Nephron (organoid): Measurements from ENCODE around the gene TAAR8.

ENCODE experiments used
- H3K27ac Mint-ChIP-seq, 3 experiments: 2 replicates each; pipeline ENCODE4 v1.8.0; 2020; ENCODE audit warnings: mixed read lengths in 3 of 3, mild to moderate bottlenecking in 2 of 3, moderate library complexity in 1 of 3
- H3K27me3 Mint-ChIP-seq: 2 replicates; pipeline ENCODE4 v1.8.0; 2021; ENCODE audit warnings: low read depth, mild to moderate bottlenecking, moderate library complexity, mixed read lengths
- H3K36me3 Mint-ChIP-seq: 2 replicates; pipeline ENCODE4 v1.8.0; 2020; ENCODE audit warnings: low read depth, mixed read lengths
- H3K4me1 Mint-ChIP-seq: 2 replicates; pipeline ENCODE4 v1.8.0; 2020; ENCODE audit warnings: mixed read lengths
- H3K4me3 Mint-ChIP-seq, 3 experiments: 2 replicates each; pipeline ENCODE4 v1.8.0; 2020; ENCODE audit warnings: mild to moderate bottlenecking in 3 of 3, mixed read lengths in 3 of 3, moderate library complexity in 2 of 3
- H3K9me3 Mint-ChIP-seq: 2 replicates; pipeline ENCODE4 v1.8.0; 2020; ENCODE audit warnings: mixed read lengths
- CTCF ChIP-seq, 3 experiments: fragments of 200-600 bp; sonication (generic); IDR thresholded peaks; one replicate each; pipeline ENCODE4 v1.5.0; 2021; ENCODE audit warnings: antibody characterized with exemption in 3 of 3; ENCODE audit not compliant: unreplicated experiment in 3 of 3

TAAR8 gene

DNA sequence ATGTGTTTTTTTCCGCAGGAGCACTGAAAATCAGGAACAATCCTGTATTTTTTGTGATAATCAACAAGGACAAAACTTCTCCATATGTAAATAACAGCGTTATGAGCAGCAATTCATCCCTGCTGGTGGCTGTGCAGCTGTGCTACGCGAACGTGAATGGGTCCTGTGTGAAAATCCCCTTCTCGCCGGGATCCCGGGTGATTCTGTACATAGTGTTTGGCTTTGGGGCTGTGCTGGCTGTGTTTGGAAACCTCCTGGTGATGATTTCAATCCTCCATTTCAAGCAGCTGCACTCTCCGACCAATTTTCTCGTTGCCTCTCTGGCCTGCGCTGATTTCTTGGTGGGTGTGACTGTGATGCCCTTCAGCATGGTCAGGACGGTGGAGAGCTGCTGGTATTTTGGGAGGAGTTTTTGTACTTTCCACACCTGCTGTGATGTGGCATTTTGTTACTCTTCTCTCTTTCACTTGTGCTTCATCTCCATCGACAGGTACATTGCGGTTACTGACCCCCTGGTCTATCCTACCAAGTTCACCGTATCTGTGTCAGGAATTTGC, 17.8 kb downstream of the TAAR8 start, which contains the start of gene TAAR6:
TSS of gene TAAR6 (plus strand) at position 102 of the 557 bp plus-strand sequence. CDS start at position 102, 0 bp downstream.
- no peak for TF ChIP-seq CTCF (IDR thresholded peaks at IDR 0.05; ENCODE audit: unreplicated experiment in 3 of 3)
- H3K9me3 Mint-ChIP-seq = no peaks in the 10 kb centered on the region

DNA sequence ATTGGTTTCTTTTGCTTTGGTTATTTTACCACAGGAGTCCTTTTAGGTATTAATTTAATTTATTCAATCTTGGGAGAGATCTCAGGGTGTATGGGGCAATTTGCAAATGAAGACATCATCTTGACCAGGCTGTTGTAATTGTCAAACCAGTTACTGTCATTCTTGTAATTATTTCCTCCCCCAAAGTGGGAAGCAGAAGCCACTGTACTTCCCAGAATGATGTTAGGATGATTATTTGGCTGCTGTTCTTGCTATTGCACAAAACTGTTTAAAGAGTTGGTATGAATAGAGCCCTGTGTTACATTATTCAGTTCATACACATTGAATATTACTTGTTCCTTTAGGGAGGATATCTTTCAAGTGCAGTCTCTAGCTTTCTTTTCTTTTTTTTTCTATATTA, 19.3 kb downstream of the TAAR8 start:
- Mint-ChIP-seq H3K36me3 (no peaks in the 10 kb centered on the region), H3K4me3 (no peak overlapping the region), H3K27ac (no peak overlapping the region), H3K4me1 (no peaks in the 10 kb centered on the region), H3K9me3 (no peaks in the 10 kb centered on the region), H3K27me3 (peaks cover 3% of the 10 kb centered on the region)
- TF ChIP-seq CTCF (IDR thresholded peaks at IDR 0.05; ENCODE audit: unreplicated experiment in 3 of 3) = no peak

More for the DNA sequence above, 17.8 kb downstream of the TAAR8 start, which contains the start of gene TAAR6:
- H3K4me3 Mint-ChIP-seq = no peak within 1 kb of the TSS
- no peak within 1 kb of the TSS for H3K27ac Mint-ChIP-seq
- peaks cover 3% of the 10 kb centered on the region for H3K27me3 Mint-ChIP-seq
- H3K4me1 Mint-ChIP-seq = no peaks in the 10 kb centered on the region
- no peaks in the 10 kb centered on the region for H3K36me3 Mint-ChIP-seq

GRCh38 chr6:132584698-132585097, 32.2 kb downstream of the TAAR8 start:
- no peaks in the 10 kb centered on the region for H3K4me1 Mint-ChIP-seq
- peaks cover 4% of the 10 kb centered on the region for H3K9me3 Mint-ChIP-seq
- H3K27me3 Mint-ChIP-seq = peaks cover 3% of the 10 kb centered on the region
- TF ChIP-seq CTCF (IDR thresholded peaks at IDR 0.05; ENCODE audit: unreplicated experiment in 3 of 3) = no peak
- no peak overlapping the region for H3K4me3 Mint-ChIP-seq
- no peaks in the 10 kb centered on the region for H3K36me3 Mint-ChIP-seq
- no peak overlapping the region for H3K27ac Mint-ChIP-seq

- TF ChIP-seq CTCF (IDR thresholded peaks at IDR 0.05; ENCODE audit: unreplicated experiment in 3 of 3) = no peak
- no peaks in the 10 kb centered on the region for H3K36me3 Mint-ChIP-seq
- peaks cover 3% of the 10 kb centered on the region for H3K27me3 Mint-ChIP-seq
- no peak overlapping the region for H3K27ac Mint-ChIP-seq
- no peaks in the 10 kb centered on the region for H3K9me3 Mint-ChIP-seq
- no peak overlapping the region for H3K4me3 Mint-ChIP-seq
- no peaks in the 10 kb centered on the region for H3K4me1 Mint-ChIP-seq
Observed at GRCh38 chr6:132587424-132587823, 35.0 kb downstream of the TAAR8 start.

DNA sequence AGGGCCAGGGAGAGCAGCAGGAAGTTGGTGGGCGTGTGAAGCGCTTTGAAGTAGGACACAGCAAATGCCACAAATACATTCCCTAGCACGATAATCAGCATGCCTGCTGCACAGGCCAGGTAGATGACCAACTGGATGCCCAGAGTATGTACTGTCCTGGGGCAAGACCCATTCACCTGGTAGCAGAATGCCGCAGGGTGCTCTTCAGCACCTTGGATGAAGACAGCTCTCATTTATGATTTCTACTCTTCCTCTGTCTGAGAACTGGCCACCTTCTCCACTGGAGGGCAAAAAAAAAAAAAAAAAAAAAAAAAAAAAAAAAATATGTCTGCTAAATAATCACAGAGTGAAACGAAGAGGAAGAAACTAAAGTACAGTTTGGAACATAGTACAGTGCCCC, 37.0 kb downstream of the TAAR8 start, which contains the start of gene TAAR5:
TSS of gene TAAR5 (minus strand) at position 288 of the 400 bp plus-strand sequence. CDS start at position 233, 55 bp downstream.
- H3K4me1 Mint-ChIP-seq = no peaks in the 10 kb centered on the region
- peaks cover 3% of the 10 kb centered on the region for H3K27me3 Mint-ChIP-seq
- no peaks in the 10 kb centered on the region for H3K36me3 Mint-ChIP-seq
- no peak for TF ChIP-seq CTCF (IDR thresholded peaks at IDR 0.05; ENCODE audit: unreplicated experiment in 3 of 3)
- H3K9me3 Mint-ChIP-seq = no peaks in the 10 kb centered on the region
- H3K4me3 Mint-ChIP-seq = no peak within 1 kb of the TSS
- H3K27ac Mint-ChIP-seq = no peak within 1 kb of the TSS

GRCh38 chr6:132590362-132590761, 37.9 kb downstream of the TAAR8 start:
- Mint-ChIP-seq H3K36me3 (no peaks in the 10 kb centered on the region), H3K27me3 (peaks cover 3% of the 10 kb centered on the region), H3K27ac (no peak overlapping the region)

More at GRCh38 chr6:132590362-132590761, 37.9 kb downstream of the TAAR8 start:
- H3K4me3 Mint-ChIP-seq = no peak overlapping the region
- H3K9me3 Mint-ChIP-seq = no peaks in the 10 kb centered on the region
- no peaks in the 10 kb centered on the region for H3K4me1 Mint-ChIP-seq
- TF ChIP-seq CTCF (IDR thresholded peaks at IDR 0.05; ENCODE audit: unreplicated experiment in 3 of 3) = no peak
